Measurements from ENCODE around the gene OTUD3.
"Not testable (repeated sequence)": the region's sequence is repeated elsewhere in the genome, so short reads cannot be mapped to it uniquely, and the experiment has no call there.

OTUD3 gene

DNA sequence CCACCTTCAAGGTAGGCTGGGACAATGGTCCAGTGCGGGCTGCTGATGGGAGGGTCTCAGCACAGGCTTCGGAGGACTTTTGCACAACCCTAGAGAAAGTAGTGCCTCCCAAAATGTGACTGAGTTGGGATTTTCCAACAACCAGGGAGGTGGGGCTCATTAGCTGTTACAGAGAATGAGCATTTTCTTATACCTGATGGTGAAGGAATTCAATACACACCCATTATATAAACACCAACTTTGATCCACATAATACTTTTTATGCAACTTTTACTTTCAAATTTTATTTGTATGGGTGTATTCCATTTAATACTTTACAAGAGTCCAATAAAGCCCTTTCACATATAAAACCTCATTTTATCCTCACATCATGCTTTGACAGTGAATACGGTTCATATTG, 35.9 kb upstream of the OTUD3 start:
- Histone ChIP-seq H3K9ac (ENCODE audit: low read length) (no peak overlapping the region), H3K27me3 (ENCODE audit: low read length) (no peaks in the 10 kb centered on the region), H3K9me2 (replicated peaks; ENCODE audit: insufficient read depth, low read length) (no peaks in the 10 kb centered on the region), H3K4me2 (ENCODE audit: low read depth, low read length, poor library complexity, severe bottlenecking) (no peak overlapping the region), H3K4me3 (ENCODE audit: insufficient read depth, low read length, poor library complexity, severe bottlenecking) (no peak overlapping the region), H3K27ac (ENCODE audit: low read depth, low read length) (no peak overlapping the region), H3K36me3 (ENCODE audit: low read length) (no peaks in the 10 kb centered on the region), H4K20me1 (ENCODE audit: low read depth, low read length) (no peaks in the 10 kb centered on the region), H2AFZ (ENCODE audit: low read depth, low read length, severe bottlenecking) (no peak overlapping the region), H3K9me3 (ENCODE audit: insufficient read depth, low read length) (no peaks in the 10 kb centered on the region), H3K79me2 (ENCODE audit: insufficient read depth, low read length) (no peaks in the 10 kb centered on the region), H3F3A (ENCODE audit: insufficient read depth) (no peaks in the 10 kb centered on the region)
- TF ChIP-seq EZH2phosphoT487 (conservative IDR thresholded peaks at IDR 0.05; ENCODE audit: low read length): no peak
- TF ChIP-seq, protein P1, sequence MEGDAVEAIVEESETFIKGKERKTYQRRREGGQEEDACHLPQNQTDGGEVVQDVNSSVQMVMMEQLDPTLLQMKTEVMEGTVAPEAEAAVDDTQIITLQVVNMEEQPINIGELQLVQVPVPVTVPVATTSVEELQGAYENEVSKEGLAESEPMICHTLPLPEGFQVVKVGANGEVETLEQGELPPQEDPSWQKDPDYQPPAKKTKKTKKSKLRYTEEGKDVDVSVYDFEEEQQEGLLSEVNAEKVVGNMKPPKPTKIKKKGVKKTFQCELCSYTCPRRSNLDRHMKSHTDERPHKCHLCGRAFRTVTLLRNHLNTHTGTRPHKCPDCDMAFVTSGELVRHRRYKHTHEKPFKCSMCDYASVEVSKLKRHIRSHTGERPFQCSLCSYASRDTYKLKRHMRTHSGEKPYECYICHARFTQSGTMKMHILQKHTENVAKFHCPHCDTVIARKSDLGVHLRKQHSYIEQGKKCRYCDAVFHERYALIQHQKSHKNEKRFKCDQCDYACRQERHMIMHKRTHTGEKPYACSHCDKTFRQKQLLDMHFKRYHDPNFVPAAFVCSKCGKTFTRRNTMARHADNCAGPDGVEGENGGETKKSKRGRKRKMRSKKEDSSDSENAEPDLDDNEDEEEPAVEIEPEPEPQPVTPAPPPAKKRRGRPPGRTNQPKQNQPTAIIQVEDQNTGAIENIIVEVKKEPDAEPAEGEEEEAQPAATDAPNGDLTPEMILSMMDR (IDR thresholded peaks at IDR 0.05; ENCODE audit: insufficient read depth, low read length, poor library complexity, severe bottlenecking): no peak

DNA sequence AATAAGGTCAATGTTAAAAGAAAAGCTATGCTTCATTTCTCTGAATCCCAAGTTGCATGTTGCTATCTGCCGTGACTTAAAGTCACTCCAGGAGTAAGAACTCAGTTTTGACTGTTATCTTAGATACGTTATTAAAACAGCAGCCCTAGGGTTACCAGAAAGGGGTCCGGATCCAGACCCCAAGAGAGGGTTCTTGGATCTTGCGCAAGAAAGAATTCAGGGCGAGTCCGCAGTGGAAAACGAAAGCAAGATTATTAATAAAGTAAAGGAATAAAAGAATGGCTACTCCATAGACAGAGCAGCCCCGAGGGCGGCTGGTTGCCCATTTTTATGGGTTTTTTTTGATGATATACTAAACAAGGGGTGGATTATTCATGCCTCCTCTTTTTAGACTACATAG, 34.9 kb upstream of the OTUD3 start:
- not testable (repeated sequence) for H3K9me3 ChIP-seq (ENCODE audit: insufficient read depth, low read length); H2AFZ ChIP-seq (ENCODE audit: low read depth, low read length, severe bottlenecking); H3K4me2 ChIP-seq (ENCODE audit: low read depth, low read length, poor library complexity, severe bottlenecking); H3F3A ChIP-seq (ENCODE audit: insufficient read depth); H3K9me2 ChIP-seq (replicated peaks; ENCODE audit: insufficient read depth, low read length); H4K20me1 ChIP-seq (ENCODE audit: low read depth, low read length); H3K79me2 ChIP-seq (ENCODE audit: insufficient read depth, low read length); H3K36me3 ChIP-seq (ENCODE audit: low read length); H3K4me3 ChIP-seq (ENCODE audit: insufficient read depth, low read length, poor library complexity, severe bottlenecking); H3K9ac ChIP-seq (ENCODE audit: low read length); H3K27me3 ChIP-seq (ENCODE audit: low read length); H3K27ac ChIP-seq (ENCODE audit: low read depth, low read length)

DNA sequence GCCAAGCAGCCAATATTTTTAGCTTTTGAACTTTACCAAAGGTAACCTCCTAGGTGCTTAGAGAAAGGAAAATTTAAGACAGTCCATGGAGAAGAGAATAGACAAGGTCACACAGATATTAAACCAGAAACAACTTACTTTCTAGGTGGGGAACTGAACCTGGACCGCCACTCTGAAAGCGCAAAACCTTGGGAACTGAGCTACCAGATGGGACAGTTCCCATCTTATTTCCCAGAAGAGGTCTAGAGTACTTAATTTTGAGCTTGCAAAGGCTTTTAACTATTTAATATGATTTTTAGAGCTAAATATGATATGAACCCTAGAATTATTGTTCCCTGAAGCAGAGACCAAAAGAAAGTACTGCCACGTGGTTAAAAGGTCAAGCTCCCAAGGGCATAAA, 32.9 kb upstream of the OTUD3 start:
- H3F3A ChIP-seq (ENCODE audit: insufficient read depth); H3K9me3 ChIP-seq (ENCODE audit: insufficient read depth, low read length); H3K79me2 ChIP-seq (ENCODE audit: insufficient read depth, low read length); H3K27ac ChIP-seq (ENCODE audit: low read depth, low read length); H3K36me3 ChIP-seq (ENCODE audit: low read length); H3K4me3 ChIP-seq (ENCODE audit: insufficient read depth, low read length, poor library complexity, severe bottlenecking); H3K9me2 ChIP-seq (replicated peaks; ENCODE audit: insufficient read depth, low read length); H3K27me3 ChIP-seq (ENCODE audit: low read length); H4K20me1 ChIP-seq (ENCODE audit: low read depth, low read length); H3K9ac ChIP-seq (ENCODE audit: low read length); H3K4me2 ChIP-seq (ENCODE audit: low read depth, low read length, poor library complexity, severe bottlenecking); H2AFZ ChIP-seq (ENCODE audit: low read depth, low read length, severe bottlenecking): not testable (repeated sequence)

DNA sequence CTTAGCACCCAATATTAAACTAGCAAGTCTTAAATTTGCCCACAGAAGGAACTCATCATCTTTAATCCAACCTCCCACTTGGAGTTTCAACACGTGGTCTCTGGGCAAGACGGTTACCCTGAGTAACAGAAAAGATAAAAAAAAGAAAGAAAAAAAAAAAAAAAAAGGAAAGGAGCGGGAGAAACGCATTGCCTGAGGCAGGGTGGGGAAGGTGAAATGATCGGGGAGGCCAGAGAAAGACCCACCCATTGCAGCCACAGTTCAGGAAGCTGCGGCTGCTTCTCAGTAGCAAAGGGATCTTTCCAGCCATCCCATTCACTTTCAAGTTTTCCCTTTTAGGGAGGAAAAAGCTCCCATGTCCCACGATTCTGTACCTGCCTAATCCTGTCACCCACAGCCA, 32.0 kb upstream of the OTUD3 start:
- H3K9me2 ChIP-seq (replicated peaks; ENCODE audit: insufficient read depth, low read length): no peaks in the 10 kb centered on the region
- no peaks in the 10 kb centered on the region for H3K79me2 ChIP-seq (ENCODE audit: insufficient read depth, low read length)
- TF ChIP-seq, protein P1 (IDR thresholded peaks at IDR 0.05; ENCODE audit: insufficient read depth, low read length, poor library complexity, severe bottlenecking): no peak
- TF ChIP-seq EZH2phosphoT487 (conservative IDR thresholded peaks at IDR 0.05; ENCODE audit: low read length): no peak
- no peak overlapping the region for H3K4me3 ChIP-seq (ENCODE audit: insufficient read depth, low read length, poor library complexity, severe bottlenecking)
- H3K9me3 ChIP-seq (ENCODE audit: insufficient read depth, low read length): no peaks in the 10 kb centered on the region
- H3F3A ChIP-seq (ENCODE audit: insufficient read depth): no peaks in the 10 kb centered on the region
- H3K4me2 ChIP-seq (ENCODE audit: low read depth, low read length, poor library complexity, severe bottlenecking): no peak overlapping the region
- H3K9ac ChIP-seq (ENCODE audit: low read length): no peak overlapping the region
- H3K36me3 ChIP-seq (ENCODE audit: low read length): no peaks in the 10 kb centered on the region
- no peak overlapping the region for H3K27ac ChIP-seq (ENCODE audit: low read depth, low read length)
- no peak overlapping the region for H2AFZ ChIP-seq (ENCODE audit: low read depth, low read length, severe bottlenecking)
- H4K20me1 ChIP-seq (ENCODE audit: low read depth, low read length): no peaks in the 10 kb centered on the region
- no peaks in the 10 kb centered on the region for H3K27me3 ChIP-seq (ENCODE audit: low read length)
